Stimulated activated naive CD4-positive, alpha-beta T cell (primary cell): Measurements from ENCODE around the gene LEFTY1.

Source experiments
- DNase-seq, 6 experiments: peaks; one replicate each; lab custom pipeline; 2025; lab: John Stamatoyannopoulos, UW

LEFTY1 gene

DNA sequence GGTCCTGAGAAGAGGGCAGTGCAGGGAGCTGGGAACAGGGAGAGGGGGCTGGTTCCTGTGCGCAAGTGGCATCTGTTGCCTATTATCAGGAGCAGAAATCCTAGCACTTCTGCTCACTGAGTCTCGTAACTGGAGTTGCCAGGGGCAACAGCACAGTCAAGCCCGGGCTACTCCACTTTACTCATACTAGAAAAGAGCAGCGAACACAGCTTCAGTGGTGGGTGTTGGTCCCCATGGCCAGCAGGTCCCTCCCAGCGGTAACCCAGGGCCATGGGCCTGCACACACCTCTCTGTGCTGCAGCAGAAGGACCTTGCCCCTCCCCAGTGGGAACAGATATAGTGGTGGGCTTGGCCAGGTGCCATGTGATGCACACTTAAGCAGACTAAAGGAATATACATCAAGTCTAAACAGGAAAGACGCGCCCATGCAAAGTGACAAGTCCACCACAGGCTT is 26.6 kb upstream of the LEFTY1 start:
- no peak for DNase-seq

DNA sequence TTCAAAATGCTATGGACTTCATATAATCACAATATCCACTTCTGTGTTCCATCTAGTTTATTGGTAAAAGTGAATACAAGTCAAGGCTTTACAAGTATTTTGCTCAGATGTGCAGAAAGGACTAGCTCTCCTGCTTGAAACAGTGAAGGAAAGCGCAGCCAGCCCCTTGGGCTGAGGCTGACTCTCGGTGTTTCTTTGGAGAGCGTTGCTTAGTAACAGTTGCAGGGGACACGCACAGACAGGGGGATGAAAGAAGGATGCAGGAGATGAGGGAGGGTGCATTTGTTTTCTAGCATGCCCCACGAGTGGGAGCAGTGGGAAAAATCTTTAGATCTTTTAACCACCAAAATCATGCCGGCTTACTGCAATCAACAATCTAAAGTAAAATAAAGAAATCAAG is 26.0 kb upstream of the LEFTY1 start:
- DNase-seq: no peak

DNA sequence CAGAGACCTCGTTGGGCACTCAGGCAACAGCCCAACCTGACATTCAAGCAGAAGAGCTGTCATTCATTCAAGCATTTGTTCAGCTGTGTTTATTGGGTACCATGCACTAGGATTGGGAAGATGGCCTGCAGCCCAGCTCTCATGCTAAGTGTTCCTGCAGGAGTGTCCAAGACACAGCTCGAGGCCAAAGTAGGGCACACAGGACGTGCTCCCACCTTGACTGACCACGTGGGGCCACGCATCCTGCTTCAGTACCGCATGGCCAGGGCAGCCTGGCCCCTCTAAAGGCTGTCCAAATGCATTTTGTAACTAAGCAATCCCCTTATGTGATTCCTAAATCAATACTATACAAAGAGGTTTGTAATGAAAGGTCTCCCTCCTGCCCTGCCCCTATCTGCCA is 25.4 kb upstream of the LEFTY1 start:
- DNase-seq: no peak

DNA sequence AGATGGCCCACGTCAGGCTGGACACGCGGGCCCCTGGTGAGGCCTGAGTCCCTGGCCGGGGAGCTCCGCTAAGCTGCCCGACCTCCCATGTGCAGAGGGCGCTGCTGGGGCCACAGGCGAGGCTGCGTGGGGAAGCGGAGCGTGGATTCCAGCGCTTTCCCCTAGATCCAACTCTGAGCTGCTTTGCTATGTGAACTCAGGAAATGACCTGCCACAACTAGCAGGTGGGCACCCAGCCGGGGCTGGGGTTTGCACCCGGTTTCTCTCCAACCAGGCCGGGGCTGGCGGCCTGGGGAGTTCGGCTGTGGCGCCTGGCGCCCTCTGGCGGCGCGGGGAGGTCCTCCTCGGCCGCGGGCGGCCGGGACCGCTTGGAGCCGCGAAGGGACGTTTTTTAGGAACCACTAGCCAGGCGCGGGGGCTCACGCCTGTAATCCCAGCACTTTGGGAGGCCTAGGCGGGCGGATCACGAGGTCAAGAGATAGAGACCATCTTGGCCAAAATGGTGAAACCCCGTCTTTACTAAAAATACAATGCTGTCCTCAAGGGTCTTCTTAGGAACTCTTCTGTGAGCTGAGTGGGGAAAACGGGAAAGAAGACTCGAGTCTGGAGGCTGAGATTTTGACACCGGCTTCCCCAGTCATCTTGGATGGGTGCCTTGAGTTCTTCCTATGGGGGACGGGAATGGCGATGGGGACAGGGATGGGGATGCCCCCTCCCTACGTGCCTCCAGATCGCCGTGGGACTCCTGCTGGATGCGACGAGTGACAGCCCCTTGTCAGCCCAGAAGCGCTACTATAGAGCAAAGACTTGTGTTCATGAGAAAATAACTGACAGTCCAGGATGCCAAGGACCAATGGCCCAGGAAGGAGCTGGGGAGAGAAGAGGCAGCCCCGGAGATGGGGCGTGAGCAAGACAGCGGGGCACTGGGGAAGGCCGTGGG is 22.5 kb upstream of the LEFTY1 start:
- peak; percentile 29 to 81 (median 59) for DNase-seq

DNA sequence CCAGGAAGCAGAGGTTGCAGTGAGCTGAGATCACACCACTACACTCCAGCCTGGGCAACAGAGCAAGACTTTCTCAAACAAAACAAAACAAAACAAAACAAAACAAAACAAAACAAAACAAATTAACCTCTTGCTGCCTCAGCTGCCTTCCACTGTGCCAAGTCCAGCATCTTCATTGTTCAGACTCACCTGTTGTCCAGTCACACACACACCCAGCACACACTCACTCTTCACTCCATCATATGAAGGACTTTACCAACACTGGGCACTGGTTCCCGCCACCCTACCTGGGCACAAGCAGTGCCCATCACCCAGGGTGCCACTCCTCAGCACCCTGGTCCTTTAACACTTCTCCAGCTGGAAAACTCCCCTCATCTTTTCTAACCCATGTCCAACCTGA is 20.5 kb upstream of the LEFTY1 start:
- no peak for DNase-seq

DNA sequence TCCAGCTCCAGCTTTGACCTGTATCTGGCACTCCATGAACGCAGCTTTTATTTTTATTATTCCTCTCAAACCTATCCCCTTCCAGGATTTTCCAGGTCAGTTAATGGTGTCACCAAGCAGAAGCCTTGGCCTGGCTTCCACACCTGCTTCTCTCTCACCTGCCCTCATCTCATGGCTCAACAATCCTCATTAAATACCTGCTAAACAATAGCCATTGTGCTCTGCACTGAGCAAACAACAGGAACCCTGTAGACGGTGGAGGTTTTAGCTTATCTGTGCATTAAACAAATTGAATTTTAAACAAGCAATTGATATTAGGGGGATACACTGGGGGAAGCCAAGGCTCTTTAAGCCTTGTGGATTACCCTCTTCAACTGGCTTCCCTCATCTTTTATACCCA is 19.8 kb upstream of the LEFTY1 start:
- DNase-seq: no peak

DNA sequence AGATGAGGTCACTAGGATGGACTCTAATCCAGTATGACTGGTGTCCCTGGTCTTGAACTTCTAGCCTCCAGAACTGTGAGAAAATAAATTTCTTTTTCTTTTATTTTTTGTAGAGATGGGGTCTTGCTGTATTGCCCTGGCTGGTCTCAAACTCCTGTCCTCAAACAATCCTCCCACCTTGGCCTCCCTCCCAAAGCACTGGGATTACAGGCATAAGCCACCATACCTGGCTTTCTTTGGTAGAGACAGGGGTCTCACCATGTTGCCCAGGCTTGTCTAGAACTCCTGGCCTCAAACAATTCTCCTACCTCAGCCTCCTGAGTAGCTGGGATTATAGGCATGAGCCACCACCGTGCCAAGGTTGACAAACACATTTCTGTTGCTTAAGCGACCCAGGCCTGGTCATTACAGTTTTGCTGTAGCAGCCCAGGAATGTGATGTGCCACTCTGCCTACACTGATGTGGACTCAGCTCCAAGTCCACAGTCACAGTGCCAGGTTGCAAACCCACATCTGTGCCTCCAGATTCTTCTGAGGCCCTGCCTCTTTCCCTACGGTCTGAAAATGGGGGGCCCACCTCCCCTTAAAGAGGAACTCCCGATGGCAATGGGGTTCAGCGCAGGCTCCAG is 19.2 kb upstream of the LEFTY1 start:
- DNase-seq: no peak

DNA sequence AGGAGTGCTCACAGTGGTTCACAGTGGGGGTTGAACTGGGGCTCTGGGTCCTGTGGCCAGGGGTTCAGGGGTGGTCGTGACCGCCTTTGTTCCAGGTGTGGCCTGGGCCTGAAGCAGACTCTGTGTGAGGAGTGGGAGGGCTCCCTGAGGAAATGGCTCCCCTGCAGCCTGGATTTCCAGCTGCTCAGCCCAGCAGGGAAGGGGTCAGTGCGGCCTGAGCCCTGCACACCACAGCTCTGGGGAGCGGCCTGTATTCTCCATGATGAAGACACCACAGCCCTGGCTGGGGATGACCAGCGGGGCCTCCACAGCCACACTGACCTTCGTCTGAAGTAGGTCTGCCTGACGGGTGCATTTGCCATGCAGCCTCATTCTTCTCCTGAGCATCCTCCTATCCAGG is 18.4 kb upstream of the LEFTY1 start:
- no peak for DNase-seq

DNA sequence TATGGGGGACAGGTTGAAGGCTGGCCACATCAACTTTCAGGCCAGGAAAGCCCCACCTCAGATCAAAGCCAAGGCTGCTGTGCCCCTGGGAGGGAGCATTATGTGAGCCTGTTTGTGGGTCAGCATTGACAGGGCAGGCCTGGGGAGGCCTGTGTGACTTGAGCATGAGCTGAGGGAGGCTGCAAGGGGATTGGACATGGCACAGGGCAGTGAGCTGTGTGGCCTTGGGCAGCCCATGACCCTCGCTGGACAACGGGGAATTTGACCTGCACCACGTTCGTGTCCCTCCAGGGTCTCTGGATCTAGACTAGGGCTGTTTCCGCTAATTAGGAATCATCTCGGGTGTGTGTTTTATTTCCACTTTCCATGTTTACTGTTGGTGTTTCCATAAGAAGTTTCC is 17.5 kb upstream of the LEFTY1 start:
- no peak for DNase-seq

DNA sequence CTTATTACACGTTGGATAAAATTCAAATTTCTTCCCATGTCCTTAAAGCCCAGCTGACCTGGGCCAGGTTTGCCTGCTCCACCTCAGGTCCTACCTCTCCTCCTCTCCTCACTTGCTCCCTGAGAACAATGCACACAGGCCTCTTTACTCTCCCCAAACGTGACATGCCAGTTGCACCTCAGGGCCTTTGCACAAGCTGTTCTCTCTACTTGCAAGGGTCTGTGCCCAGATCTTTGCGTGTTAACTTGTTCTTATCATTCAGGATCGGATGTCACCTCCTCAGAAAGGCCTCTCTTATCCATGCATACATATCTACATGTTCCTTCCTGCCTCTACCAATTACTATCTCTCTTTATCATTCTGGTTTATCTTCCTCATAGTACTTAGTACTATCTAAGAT is 14.7 kb upstream of the LEFTY1 start:
- DNase-seq: no peak

DNA sequence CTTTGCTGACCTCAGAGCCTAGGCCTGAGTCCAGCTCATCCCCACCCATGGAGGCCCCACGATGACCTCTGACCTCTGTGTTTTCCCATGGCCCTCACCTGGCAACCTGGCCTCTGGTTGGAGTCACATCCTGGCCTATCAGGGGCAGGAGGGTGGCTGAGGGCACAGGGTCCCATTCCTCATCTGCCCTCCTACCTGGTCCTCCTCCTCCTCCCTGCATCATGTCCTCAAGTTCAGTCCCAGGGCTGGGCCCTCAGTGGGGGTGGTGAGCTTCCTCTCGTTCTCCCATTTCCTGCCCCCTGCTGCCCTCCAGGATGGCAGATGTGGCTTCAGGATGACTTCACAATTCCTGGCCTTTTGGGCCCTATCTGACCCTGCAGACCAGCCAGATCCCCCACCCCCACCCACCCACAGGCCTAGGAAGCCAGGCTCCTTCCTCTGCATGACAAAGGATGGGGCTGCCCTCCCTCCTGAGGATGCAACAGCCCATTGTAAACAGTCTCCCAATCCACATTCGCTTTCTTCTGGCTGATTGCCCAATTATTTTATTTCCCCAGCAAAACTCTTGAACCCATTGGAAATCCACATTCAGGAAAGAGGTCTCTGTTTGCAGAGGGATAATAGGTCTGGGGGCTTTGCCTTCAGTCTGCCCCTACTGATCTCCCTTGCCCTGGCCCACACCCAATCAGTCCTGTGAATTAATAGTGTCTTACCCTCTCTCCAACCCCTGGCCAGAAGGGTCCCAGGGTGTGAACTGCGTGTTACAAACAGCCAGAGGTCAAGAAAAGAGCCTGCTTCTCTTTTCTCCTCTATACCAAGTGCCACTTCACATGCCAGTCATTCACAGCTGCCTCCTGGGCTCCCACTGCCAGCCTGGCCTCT is 10.3 kb upstream of the LEFTY1 start:
- peak in 1 of 6 experiments; percentile 17 for DNase-seq

DNA sequence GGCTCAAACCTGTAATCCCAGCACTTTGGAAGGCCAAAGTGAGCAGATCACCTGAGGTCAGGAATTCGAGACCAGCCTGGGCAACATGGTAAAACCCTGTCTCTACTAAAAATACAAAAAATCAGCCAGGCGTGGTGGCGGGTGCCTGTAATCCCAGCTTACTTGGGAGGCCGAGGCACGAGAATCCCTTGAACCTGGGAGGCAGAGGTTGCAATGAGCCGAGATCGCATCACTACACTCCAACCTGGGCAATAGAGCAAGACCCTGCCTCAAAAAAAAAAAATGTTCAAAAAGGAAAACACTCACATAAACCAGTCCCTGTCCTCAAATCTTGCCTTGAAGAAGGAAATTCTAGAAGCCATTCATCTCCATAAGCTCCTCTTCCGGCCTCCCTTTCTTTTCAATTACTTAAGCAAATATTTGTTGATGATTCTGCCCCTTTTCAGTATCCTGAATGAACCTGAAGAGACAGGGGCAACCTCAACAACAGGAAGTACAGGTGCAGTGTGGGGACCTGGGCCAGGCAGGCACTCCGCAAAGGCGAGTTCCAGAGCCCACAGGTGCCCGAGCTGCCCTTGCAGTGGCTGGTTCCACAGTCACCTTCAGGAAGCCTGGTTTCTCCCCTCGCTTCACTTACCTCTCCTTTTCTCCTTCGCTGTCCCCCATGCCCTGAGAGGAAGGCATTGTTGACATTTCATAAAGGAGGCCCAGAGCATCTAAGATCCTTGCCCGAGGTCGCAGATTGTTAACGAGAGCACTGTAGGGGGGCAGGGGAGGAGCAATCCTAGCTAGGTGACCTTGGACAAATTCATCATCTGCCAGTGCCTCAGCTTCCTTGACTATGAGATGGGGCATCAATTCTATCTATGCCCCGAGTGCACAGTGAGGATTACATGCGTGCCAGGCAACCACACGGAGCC is 8.9 kb upstream of the LEFTY1 start:
- DNase-seq: peak in 5 of 6 experiments; percentile 33 to 76 (median 66)

DNA sequence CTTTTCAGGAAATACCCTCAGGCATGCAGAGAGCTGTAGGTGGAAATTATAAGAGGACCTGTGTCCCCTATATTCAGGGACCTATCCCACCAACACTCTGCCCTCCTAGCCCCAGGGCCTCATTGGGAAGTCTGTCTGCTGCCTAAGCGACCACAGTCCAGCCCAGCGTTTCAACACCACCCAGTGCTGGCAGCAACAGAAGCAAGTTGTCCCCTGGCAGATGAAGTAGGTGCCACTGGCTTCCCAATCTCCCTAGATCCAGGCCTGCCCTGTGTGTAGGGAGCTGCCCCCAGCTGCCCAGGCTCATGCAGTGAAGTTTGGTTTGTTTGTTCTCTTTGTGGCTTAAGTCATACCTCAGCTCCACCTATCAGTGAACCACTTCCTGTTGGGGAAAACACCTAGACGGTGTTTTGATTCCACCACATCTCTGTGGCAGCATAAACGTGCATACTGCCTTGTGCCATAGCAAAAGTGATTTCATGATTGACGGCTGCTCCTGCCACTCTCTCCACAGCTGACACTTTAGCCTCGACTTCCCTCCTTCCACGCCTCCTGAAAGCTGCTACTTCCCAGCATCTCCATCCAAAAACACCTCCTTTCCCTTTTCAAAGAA is 8.1 kb upstream of the LEFTY1 start:
- peak; percentile 59 to 89 (median 78) for DNase-seq

DNA sequence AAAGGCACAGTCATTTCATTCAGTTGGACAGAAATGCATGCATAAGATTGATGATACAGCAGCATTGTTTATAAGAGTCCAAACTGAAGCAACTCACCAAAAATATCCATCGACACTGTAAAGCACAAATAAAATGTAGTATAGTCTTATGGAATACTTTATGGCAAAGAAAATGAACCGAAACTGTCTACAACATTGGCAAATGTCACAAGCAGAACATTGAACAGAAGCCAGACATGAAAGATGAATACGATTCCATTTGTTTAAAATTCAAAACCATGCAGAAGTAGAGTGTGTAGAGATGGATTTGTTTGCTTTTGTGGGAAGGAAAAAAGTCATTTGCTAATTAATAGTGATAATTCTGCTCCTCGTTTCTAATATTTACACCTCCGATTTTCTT is 7.5 kb upstream of the LEFTY1 start:
- peak in 2 of 6 experiments; percentile 32 to 50 for DNase-seq

DNA sequence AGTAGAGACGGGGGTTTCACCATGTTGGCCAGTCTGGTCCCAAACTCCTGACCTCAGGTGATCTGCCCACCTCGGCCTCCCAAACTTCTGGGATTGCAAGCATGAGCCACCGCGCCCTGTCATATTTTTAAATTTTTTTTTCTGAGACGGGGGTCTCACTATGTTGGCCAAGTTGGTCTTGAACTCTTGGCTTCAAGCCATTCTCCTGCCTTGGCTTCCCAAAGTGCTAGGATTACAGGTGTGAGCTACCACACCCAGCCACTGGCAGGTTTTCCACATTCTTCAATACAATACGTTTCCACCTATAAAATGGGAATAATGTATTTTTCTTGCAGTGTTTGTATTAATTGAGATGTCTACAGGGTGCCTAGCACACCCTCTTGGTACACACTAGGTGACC is 3.4 kb upstream of the LEFTY1 start:
- no peak for DNase-seq

DNA sequence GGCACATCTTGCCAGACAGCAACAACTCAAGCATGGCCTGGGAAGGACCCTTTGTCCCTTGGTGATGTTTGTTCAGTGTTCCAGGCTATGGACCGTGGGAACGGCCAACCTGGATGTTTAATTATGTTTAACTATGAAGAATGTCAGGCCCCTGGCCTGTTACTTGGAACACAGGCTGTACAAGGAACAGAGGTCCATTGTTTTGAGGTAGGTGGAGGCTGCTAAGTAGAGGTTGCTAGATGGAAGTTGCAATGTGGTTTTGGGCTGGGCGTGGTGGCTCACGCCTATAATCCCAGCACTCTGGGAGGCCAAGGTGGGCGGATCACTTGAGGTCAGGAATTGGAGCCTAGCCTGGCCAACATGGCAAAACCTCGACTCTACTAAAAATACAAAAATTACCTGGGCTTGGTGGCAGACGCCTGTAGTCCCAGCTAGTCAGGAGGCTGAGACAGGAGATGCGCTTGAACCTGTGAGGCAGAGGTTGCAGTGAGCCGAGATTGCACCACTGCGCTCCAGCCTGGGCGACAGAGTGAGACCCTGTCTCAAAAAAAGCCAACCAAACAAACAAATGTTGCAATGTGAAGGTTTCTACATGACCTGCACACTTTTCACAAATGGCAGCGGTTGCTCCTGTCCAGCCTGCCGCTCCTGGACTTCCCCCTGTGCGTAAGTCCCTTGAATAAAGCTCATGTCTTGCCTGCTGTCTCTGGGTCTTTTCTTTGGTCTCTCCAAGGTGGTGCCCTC is 2.5 kb upstream of the LEFTY1 start:
- no peak for DNase-seq

DNA sequence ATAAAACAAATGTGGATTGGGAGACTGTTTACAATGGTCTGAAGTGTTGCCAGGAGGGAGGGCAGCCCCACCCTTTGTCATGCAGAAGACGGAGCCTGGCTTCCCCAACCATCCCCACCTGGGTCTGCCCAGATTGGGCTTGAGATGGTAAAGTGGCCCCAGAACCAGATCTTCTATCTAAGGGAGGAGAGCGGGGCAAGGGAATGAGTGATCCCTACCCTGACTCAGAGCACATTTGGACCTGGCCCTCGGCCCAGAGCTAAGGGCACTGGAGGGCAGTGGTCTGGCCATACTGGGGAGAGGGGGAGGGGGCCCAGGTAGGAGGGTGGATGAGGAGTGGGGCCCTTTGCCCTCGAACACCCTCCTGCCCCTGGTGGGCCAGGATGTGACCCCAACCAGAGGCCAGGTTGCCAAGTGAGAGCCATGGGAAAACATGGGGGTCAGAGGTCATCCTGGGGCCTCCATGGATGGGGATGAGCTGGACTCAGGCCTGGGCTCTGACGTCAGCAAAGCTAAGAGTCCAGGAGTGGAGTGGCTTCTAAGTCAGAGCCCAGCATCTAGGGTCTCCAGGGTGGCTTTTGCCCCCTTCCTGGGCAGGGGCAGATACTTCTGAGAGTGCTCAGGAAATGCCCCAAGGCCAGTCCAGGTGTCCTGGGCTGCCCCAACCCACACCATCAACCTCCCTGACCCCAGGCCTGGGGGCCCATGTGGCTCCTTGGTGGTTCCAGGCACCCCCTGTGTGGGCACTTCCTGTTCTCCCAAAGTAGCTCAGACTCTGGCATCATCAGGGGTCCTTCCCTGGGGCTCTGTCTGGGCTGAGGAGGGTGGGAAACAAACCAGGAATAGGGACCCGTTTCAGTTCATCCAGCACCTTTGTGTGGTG is 1.6 kb upstream of the LEFTY1 start:
- DNase-seq: no peak

DNA sequence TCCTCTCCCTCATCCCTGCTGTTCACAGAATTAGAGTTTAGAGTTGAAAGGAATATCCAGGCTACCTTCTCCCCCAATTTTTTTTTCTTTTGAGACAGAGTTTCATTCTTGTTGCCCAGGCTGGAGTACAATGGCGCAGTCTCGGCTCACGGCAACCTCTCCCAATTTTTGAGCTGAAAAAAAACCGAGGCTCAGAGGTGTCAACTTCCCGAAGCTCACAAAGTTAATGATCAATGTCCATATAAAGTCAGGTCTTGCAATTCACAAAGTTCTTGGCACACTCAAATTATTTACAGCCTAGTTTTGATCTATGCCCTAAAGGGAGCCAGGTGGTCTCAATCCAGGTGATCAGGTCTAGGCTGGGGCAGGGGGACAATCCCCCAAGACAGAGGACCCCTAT is 797 bp upstream of the LEFTY1 start:
- no peak for DNase-seq

DNA sequence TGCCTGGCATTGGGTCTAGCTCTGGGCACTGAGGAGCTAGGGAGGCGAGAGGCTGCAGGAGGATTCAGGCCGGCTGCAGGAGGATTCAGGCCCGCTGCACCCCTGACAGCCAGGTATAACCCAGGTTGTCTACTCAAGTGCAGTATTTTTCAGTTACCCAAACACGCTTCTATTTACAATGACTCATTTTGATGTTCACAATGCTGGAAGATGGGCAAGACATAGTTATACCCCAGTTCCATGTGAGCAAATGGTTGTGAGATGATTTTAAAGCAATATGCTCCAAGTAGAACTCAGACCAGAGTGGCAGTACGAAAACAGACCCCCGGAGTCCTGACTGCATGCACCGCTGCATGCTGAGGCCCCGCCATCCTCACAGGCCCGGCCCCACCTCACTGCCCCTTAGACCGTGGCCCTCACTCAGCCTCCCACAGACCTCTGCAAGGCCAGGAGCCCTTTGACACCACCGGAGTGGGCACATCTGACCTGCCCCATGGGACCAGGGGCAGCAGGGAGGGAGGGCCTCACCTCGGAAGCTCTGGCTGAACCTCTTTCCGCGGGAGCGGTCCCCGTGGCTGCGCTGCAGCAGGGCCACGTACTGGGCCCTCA is 553 bp downstream of the LEFTY1 start:
- DNase-seq: no peak
